Activated CD4-positive, alpha-beta T cell treated with anti-CD3 and anti-CD28 coated beads for 36 hours (primary cell): ENCODE data around the gene SORCS3. TPM values are rescaled to one million over a fixed set of nuclear protein-coding genes. Genes with fewer than 3 reads are reported as not detected.

ENCODE experiments used
- ATAC-seq: fragments of 200-7000 bp; cut with Tn5 transposase; one replicate; pipeline ENCODE4 v1.10.0; 2021; ENCODE audit warnings: mild to moderate bottlenecking, moderate library complexity
- CTCF ChIA-PET: fragments of 350-600 bp; sonication (Branson Sonifier 250); formaldehyde crosslinking; loops from one replicate; lab custom pipeline; 2021; ENCODE audit warnings: antibody characterized with exemption; lab: Charles Lee
- POLR2A ChIA-PET: fragments of 350-600 bp; sonication (Branson Sonifier 250); formaldehyde crosslinking; loops from one replicate; lab custom pipeline; 2021; ENCODE audit warnings: antibody characterized with exemption, inconsistent platforms; lab: Charles Lee
- DNase-seq: peaks from one replicate; pipeline ENCODE4 v3.0.0-alpha.2; 2020
- H3K27ac Mint-ChIP-seq: one replicate; pipeline ENCODE4 v1.8.0; 2021; ENCODE audit warnings: mixed read lengths
- H3K27me3 Mint-ChIP-seq: one replicate; pipeline ENCODE4 v1.8.0; 2021; ENCODE audit warnings: mixed read lengths
- H3K36me3 Mint-ChIP-seq: one replicate; pipeline ENCODE4 v1.8.0; 2021; ENCODE audit warnings: low read depth, mixed read lengths
- H3K4me1 Mint-ChIP-seq: one replicate; pipeline ENCODE4 v1.8.0; 2021; ENCODE audit warnings: mixed read lengths
- H3K4me3 Mint-ChIP-seq: one replicate; pipeline ENCODE4 v1.8.0; 2021; ENCODE audit warnings: mild to moderate bottlenecking, moderate library complexity, mixed read lengths
- H3K9me3 Mint-ChIP-seq: one replicate; pipeline ENCODE4 v1.8.0; 2021; ENCODE audit warnings: low read depth, mixed read lengths
- intact Hi-C, 2 experiments: fragments of 100-400 bp; cut with DNase I in 1 of 2; cut with micrococcal nuclease in 1 of 2; formaldehyde crosslinking; loops; one replicate each; pipeline versions ENCODE4 v1.14.2 to v1.15.1; 2022 to 2024; cut with DNase I, micrococcal nuclease
- total RNA-seq, 2 experiments: library from RNA; stranded (reverse); gene quantifications; one replicate each; pipeline ENCODE4 v1.2.3, GENCODE V29; 2021

Gene SORCS3
- total RNA-seq = not detected

DNA sequence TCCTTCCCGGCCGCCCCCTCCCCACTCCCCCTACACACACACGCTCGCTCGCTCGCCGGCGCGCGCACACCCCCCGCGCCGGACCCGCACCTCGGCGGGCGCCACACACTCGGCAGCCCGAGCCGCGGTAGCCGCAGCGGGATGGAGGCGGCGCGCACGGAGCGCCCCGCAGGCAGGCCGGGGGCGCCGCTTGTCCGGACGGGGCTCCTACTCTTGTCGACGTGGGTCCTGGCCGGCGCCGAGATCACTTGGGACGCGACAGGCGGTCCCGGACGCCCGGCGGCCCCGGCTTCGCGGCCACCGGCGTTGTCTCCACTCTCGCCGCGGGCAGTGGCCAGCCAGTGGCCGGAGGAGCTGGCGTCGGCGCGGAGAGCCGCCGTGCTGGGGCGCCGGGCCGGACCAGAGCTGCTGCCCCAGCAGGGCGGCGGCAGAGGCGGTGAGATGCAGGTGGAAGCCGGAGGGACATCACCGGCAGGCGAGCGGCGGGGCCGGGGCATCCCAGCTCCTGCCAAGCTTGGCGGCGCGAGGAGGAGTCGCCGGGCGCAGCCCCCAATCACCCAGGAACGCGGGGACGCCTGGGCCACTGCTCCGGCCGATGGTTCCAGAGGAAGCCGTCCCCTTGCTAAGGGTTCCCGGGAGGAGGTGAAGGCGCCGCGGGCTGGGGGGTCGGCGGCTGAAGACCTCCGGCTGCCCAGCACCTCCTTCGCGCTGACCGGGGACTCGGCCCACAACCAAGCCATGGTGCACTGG is at the start of gene SORCS3:
TSS of gene SORCS3 (plus strand) at position 104 of the 750 bp plus-strand sequence.
- Mint-ChIP-seq H3K4me1 (peaks cover 5% of the 10 kb centered on the region), H3K9me3 (no peaks in the 10 kb centered on the region), H3K27ac (no peak within 1 kb of the TSS), H3K36me3 (no peaks in the 10 kb centered on the region), H3K27me3 (peaks cover 64% of the 10 kb centered on the region), H3K4me3 (peak within 1 kb of the TSS; percentile 27)
- POLR2A ChIA-PET = no interaction called here
- DNase-seq = peak; percentile 22
- CTCF ChIA-PET = no interaction called here
- ATAC-seq = no peak
- intact Hi-C loops = no loop called here

DNA sequence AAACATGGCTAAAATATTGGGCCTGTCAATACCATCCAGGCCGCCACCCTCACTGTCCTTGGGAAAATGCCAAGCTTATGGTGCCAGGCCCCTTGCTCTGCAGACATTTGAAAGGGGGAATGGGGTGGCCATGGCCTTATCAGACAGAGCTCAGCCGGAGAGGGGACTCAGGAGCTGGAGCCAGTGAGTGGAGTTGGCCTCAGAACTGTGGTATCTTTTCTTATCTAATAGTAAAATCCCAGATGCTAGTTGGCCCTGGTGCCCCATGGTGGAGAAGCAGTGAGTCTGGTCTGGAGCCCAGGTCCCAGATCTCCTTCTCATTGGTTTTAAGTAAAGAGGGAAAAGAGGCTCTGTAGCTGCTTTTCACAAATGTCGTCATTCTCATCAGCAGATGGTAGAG is 49.6 kb upstream of the SORCS3 start:
- H3K36me3 Mint-ChIP-seq = no peaks in the 10 kb centered on the region
- ATAC-seq = no peak
- H3K4me3 Mint-ChIP-seq = no peak overlapping the region
- H3K27me3 Mint-ChIP-seq = peaks cover 4% of the 10 kb centered on the region
- ChIA-PET CTCF (interaction anchor here (1.2 to 3.6 kb wide), 3 partner anchors 11 to 23 kb away, joined by 3 to 19 read pairs (median 5); no protein-coding TSS in a partner anchor), POLR2A (interaction anchor here (0.9 kb wide), 1 partner anchor 44 kb away, joined by 4 read pairs; no protein-coding TSS in a partner anchor)
- H3K4me1 Mint-ChIP-seq = peaks cover 13% of the 10 kb centered on the region
- intact Hi-C loops = no loop called here
- DNase-seq = no peak
- no peaks in the 10 kb centered on the region for H3K9me3 Mint-ChIP-seq
- no peak overlapping the region for H3K27ac Mint-ChIP-seq

GRCh38 chr10:104601166-104601565 is 39.9 kb upstream of the SORCS3 start:
- no peaks in the 10 kb centered on the region for H3K4me1 Mint-ChIP-seq
- POLR2A ChIA-PET = no interaction called here
- CTCF ChIA-PET = no interaction called here
- no peaks in the 10 kb centered on the region for H3K36me3 Mint-ChIP-seq
- no peak overlapping the region for H3K27ac Mint-ChIP-seq
- peaks cover 15% of the 10 kb centered on the region for H3K27me3 Mint-ChIP-seq
- H3K9me3 Mint-ChIP-seq = no peaks in the 10 kb centered on the region
- H3K4me3 Mint-ChIP-seq = no peak overlapping the region
- ATAC-seq (no peak), DNase-seq (no peak)
- intact Hi-C loops = no loop called here

DNA sequence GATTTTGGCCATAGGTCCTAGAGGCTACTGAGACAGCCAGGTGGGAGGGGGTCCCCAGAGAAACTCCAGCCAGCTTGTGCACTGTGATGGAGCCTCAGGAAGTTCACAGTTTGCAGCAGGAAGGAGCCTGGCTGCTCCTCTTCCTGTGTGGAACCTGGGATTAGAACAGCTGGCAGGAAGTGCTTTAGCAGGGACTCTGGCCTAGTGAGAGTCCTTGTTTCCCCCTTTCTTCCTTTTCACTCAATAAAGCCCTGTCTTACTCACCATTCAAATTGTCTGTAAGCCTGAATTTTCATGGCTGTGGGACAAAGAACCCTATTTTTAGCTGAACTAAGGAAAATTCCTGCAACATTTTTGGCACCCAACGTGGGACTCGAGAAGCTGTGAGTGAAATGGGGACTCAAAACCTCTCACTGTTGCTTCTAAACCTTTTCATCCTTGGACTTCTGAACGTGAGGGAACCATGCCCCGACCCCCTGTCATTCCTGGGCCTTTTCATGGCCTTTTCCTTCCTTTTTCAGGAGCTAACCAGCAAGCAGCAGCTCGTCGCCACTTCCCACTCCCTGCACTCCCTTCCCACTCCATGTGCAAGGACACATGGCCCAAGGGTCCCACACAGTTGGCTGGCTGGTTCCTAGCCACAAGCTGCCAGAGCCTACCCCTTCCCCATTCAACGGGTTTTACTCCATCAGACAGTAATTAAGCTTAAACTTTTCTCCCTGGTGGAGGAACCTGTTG is 32.8 kb upstream of the SORCS3 start:
- CTCF ChIA-PET = interaction anchor here (0.6 to 2.4 kb wide), 3 partner anchors 11 to 28 kb away, joined by 3 to 7 read pairs (median 3); no protein-coding TSS in a partner anchor
- no peaks in the 10 kb centered on the region for H3K4me1 Mint-ChIP-seq
- H3K27ac Mint-ChIP-seq = no peak overlapping the region
- no peak for ATAC-seq
- H3K9me3 Mint-ChIP-seq = peaks cover 11% of the 10 kb centered on the region
- no peak for DNase-seq
- H3K27me3 Mint-ChIP-seq = peaks cover 6% of the 10 kb centered on the region
- POLR2A ChIA-PET = interaction anchor here (0.7 kb wide), 1 partner anchor 115 kb away, joined by 5 read pairs; no protein-coding TSS in a partner anchor
- H3K36me3 Mint-ChIP-seq = no peaks in the 10 kb centered on the region
- no peak overlapping the region for H3K4me3 Mint-ChIP-seq
- intact Hi-C loops = no loop called here

DNA sequence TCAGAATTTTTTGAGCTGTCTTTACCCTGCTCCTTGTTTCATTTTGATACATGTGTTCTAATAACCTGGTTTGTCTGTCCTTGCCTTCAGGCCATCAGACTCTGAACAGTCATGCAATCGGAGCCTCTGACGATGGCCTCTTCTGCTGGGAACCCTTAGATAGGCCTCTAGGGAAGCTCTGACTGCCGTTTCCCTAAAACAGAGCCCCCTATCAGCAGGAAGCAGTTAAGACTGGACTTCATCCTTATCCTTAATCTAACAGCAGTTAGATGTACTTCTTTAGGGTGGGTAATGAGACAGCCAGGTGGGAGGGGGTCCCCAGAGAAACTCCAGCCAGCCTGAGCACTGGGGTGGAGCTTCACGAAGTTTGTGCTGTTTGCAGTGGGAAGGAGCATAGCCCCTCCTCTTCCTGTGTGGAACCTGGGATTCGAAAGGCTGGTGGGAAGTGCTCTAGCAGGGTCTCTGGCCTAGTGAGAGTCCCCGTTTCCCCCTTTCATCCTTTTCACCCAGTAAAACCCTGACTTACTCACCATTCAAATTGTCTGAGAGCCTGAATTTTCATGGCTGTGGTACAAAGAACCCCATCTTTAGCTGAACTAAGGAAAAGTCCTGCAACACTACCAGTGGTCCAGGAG is 28.4 kb upstream of the SORCS3 start:
- ATAC-seq (no peak), DNase-seq (no peak)
- no peaks in the 10 kb centered on the region for H3K36me3 Mint-ChIP-seq
- no peaks in the 10 kb centered on the region for H3K4me1 Mint-ChIP-seq
- ChIA-PET CTCF (interaction anchor here (1.8 kb wide), 1 partner anchor 26 kb away, joined by 3 read pairs; no protein-coding TSS in a partner anchor), POLR2A (no interaction called here)
- H3K27ac Mint-ChIP-seq = no peak overlapping the region
- H3K27me3 Mint-ChIP-seq = peaks cover 5% of the 10 kb centered on the region
- no peak overlapping the region for H3K4me3 Mint-ChIP-seq
- intact Hi-C loops = no loop called here
- H3K9me3 Mint-ChIP-seq = peaks cover 11% of the 10 kb centered on the region

DNA sequence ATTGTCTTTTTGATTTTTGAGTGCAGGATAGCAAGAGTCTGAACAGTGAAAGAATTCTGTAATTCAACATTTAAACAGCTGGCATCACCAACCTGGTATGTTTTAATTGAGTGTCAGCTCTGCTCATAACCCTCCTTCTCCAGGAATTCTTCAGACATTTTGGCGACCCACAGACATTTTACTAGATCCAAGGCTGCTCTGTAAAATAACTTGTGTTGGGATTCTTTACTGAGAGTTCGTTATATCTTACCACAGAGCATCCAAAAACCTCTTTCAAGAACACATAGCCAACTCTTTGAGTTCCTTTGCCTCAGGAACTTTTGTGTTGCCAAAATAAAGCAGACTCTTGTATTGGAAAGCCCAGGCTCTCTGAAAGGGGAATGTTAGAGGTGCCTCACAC is 27.7 kb upstream of the SORCS3 start:
- Mint-ChIP-seq H3K27me3 (peaks cover 5% of the 10 kb centered on the region), H3K4me3 (no peak overlapping the region), H3K4me1 (no peaks in the 10 kb centered on the region), H3K27ac (no peak overlapping the region), H3K36me3 (no peaks in the 10 kb centered on the region), H3K9me3 (peaks cover 11% of the 10 kb centered on the region)
- ChIA-PET CTCF (interaction anchor here (1.8 kb wide), 1 partner anchor 26 kb away, joined by 3 read pairs; no protein-coding TSS in a partner anchor), POLR2A (no interaction called here)
- ATAC-seq (no peak), DNase-seq (no peak)
- intact Hi-C loops = no loop called here

DNA sequence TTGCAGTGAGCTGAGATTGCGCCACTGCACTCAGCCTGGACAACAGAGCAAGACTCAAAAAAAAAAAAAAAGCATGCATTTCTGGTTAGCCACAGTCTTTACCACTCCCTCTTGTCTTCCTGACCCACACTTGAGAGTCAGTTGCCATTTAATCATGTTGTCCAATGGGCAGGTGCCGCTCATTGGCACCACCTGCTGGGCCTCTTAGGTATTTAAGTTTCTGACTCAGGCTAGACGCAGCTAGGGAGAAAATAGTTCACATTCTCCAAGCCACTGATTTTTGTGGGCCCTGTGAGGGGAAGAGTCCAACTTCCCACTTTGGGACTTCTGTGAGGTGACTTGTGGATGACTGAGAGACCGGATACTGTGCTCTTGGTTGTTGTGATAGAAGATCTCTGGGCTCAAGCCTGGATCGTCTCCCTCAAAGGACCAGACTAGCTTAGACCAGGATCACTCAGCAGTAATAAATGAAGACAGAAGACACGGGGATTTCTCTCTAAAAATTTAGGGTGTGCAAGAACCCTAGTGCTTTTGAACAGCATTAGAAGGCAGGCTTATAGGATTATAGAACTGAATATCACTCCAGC is 26.8 kb upstream of the SORCS3 start:
- DNase-seq = peak; percentile 65
- H3K4me3 Mint-ChIP-seq = no peak overlapping the region
- ChIA-PET CTCF (interaction anchor here (0.6 to 2.0 kb wide), 8 partner anchors 12 to 1083 kb away, joined by 3 to 15 read pairs (median 3); no protein-coding TSS in a partner anchor), POLR2A (no interaction called here)
- peaks cover 5% of the 10 kb centered on the region for H3K27me3 Mint-ChIP-seq
- no peak overlapping the region for H3K27ac Mint-ChIP-seq
- peak; percentile 66 for ATAC-seq
- no peaks in the 10 kb centered on the region for H3K36me3 Mint-ChIP-seq
- peaks cover 9% of the 10 kb centered on the region for H3K9me3 Mint-ChIP-seq
- intact Hi-C loops = loop anchor here (1.0 to 2.0 kb wide), 2 partner anchors 34 to 208 kb away; no protein-coding TSS in a partner anchor
- no peaks in the 10 kb centered on the region for H3K4me1 Mint-ChIP-seq

DNA sequence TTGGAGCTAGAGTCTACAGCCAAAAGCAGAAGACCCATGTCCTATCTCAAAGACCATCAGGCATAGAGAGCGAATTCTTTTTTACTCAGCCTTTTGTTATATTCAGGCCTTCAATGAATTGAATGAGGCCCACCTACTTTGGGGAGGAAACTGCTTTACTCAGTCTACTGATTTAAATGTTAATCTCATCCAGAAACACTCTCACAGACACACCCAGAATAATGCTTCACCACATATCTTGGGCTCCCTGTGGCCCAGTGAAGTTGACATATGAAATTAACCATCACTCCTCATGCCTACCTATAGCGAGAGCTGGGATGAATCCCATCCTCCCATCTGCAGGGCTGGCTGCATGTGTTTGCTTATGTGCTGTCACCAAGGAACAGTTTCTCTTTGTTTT is 26.0 kb upstream of the SORCS3 start:
- ChIA-PET CTCF (interaction anchor here (0.6 to 2.0 kb wide), 4 partner anchors 11 to 1082 kb away, joined by 3 to 15 read pairs (median 6); no protein-coding TSS in a partner anchor), POLR2A (no interaction called here)
- H3K4me1 Mint-ChIP-seq = no peaks in the 10 kb centered on the region
- no peaks in the 10 kb centered on the region for H3K36me3 Mint-ChIP-seq
- DNase-seq (no peak), ATAC-seq (no peak)
- intact Hi-C loops = loop anchor here in 1 of 2 experiments (2.0 kb wide), 1 partner anchor 208 kb away; no protein-coding TSS in a partner anchor
- no peak overlapping the region for H3K27ac Mint-ChIP-seq
- peaks cover 7% of the 10 kb centered on the region for H3K9me3 Mint-ChIP-seq
- peaks cover 8% of the 10 kb centered on the region for H3K27me3 Mint-ChIP-seq
- no peak overlapping the region for H3K4me3 Mint-ChIP-seq

- Mint-ChIP-seq H3K27ac (no peak overlapping the region), H3K9me3 (no peaks in the 10 kb centered on the region), H3K4me1 (no peaks in the 10 kb centered on the region), H3K4me3 (no peak overlapping the region), H3K27me3 (peaks cover 10% of the 10 kb centered on the region), H3K36me3 (no peaks in the 10 kb centered on the region)
- DNase-seq (no peak), ATAC-seq (no peak)
- ChIA-PET CTCF (no interaction called here), POLR2A (no interaction called here)
- intact Hi-C loops = no loop called here
These were observed 23.3 kb upstream of the SORCS3 start for GRCh38 chr10:104617831-104618230.

DNA sequence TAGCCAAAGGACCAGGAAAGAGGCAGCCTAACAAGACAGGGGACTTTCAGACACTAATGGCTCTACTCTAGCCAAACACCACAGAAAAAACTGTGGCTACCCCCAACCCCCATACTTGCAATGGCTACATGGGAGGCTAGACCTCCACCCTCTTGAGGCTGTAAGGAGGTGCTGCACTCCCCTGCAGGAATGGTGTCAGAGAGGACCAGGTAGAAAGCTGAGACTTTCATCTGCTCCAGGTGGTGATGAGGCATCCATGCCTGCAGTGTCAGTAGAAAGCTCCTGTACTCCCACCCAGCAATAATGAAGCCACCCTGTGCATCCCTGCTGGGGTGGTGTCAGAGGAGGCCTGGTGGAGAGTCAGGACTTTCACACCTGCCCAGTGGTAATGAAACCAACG is 18.9 kb upstream of the SORCS3 start:
- Mint-ChIP-seq H3K27ac (no peak overlapping the region), H3K27me3 (peaks cover 26% of the 10 kb centered on the region), H3K9me3 (no peaks in the 10 kb centered on the region), H3K4me1 (no peaks in the 10 kb centered on the region), H3K36me3 (no peaks in the 10 kb centered on the region), H3K4me3 (no peak overlapping the region)
- ChIA-PET CTCF (interaction anchor here (1.1 to 1.5 kb wide), 3 partner anchors 40 to 347 kb away, joined by 3 to 6 read pairs (median 5); no protein-coding TSS in a partner anchor), POLR2A (no interaction called here)
- intact Hi-C loops = loop anchor here (1.0 to 2.0 kb wide), 2 partner anchors 41 to 331 kb away; no protein-coding TSS in a partner anchor
- no peak for DNase-seq
- ATAC-seq = no peak
